ENCODE results near the gene NPLOC4. TPM values are rescaled to one million over a fixed set of nuclear protein-coding genes. Genes with fewer than 3 reads are reported as not detected.

NPLOC4 gene
- total and polyA plus RNA-seq, 12 donors, result 41.7 to 140 (median 80.3) TPM

DNA sequence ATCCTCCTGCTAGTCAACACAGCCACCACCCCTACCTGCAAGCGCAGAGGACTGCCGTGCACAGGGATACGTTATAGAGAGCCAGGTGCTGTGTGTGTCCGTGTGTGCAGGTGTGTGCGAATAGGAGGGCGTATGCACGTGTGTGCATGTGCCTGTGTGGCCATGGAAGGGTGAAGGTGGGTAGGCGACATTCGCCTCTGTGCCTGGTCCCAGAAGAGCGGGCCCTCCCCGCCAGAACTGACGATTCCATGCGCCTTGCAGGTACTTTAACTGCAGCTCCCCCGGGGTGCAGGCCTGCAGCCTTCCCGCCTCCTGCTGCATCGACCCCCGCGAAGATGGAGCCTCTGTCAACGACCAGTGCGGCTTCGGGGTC lies 10.7 kb upstream of the NPLOC4 start:
- Histone ChIP-seq H3K27me3 (peaks cover 30% of the 10 kb centered on the region), H3K36me3 (replicated peaks in 1 of 2) (no peaks in the 10 kb centered on the region), H3K27ac (no peak overlapping the region), H3K4me3 (no peak overlapping the region), H3K9me3 (replicated peaks in 1 of 3) (no peaks in the 10 kb centered on the region), H3K4me1 (replicated peaks in 1 of 2) (no peaks in the 10 kb centered on the region)
- intact Hi-C loops (cut with DNase I), result no loop called here
- 36 to 44% (median 40%) methylated on average over 12 to 21 of the region's 21 CpGs for WGBS, 4 donors
- DNase-seq, result no peak
- TF ChIP-seq POLR2A (IDR thresholded peaks at IDR 0.05), result no peak
- TF ChIP-seq, protein P1, sequence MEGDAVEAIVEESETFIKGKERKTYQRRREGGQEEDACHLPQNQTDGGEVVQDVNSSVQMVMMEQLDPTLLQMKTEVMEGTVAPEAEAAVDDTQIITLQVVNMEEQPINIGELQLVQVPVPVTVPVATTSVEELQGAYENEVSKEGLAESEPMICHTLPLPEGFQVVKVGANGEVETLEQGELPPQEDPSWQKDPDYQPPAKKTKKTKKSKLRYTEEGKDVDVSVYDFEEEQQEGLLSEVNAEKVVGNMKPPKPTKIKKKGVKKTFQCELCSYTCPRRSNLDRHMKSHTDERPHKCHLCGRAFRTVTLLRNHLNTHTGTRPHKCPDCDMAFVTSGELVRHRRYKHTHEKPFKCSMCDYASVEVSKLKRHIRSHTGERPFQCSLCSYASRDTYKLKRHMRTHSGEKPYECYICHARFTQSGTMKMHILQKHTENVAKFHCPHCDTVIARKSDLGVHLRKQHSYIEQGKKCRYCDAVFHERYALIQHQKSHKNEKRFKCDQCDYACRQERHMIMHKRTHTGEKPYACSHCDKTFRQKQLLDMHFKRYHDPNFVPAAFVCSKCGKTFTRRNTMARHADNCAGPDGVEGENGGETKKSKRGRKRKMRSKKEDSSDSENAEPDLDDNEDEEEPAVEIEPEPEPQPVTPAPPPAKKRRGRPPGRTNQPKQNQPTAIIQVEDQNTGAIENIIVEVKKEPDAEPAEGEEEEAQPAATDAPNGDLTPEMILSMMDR (IDR thresholded peaks at IDR 0.05), result no peak

DNA sequence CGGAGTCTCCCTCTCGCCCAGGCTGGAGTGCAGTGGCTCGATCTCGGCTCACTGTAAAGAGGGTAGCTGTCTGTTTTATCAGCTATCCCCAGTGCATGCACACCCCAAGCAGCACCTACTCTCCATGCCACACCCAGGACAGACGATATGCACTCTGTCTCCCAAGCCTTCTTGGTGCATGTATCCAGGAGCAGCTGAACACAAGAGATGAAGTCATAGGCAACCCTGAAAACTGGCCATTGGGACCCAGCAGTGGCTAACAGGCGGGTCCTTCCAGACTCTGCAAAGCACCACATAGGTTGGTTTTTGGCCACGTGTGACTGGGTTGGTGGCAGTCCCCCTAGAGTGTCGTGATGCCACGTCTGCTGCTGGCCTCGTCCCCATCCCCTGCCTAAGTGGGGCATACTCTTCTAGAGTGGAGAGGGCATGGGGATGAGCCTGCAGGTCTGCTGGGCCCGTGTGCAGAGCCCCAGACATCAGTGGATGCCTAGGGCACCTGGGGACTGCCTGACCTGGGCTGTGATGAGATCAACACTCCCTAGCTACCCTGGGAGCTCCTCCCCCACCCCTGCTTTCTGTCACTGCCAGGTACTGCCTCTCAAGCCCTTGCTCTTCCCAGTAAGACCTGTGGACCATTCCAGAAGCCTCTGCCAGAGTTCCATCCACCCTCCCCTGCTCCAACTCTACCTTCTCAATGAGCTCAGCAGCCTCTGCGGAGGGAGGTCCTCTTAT lies 10.1 kb upstream of the NPLOC4 start:
- no peak overlapping the region for H3K4me3 ChIP-seq
- H3K9me3 ChIP-seq (replicated peaks in 1 of 3), result no peaks in the 10 kb centered on the region
- no peak for DNase-seq
- 68 to 80% (median 74%) methylated on average over 6 to 12 of the region's 12 CpGs for WGBS, 4 donors
- H3K4me1 ChIP-seq (replicated peaks in 1 of 2), result no peaks in the 10 kb centered on the region
- H3K27ac ChIP-seq, result no peak overlapping the region
- intact Hi-C loops (cut with DNase I), result no loop called here
- H3K36me3 ChIP-seq (replicated peaks in 1 of 2), result no peaks in the 10 kb centered on the region
- TF ChIP-seq, protein P1 (IDR thresholded peaks at IDR 0.05), result no peak
- no peak for TF ChIP-seq POLR2A (IDR thresholded peaks at IDR 0.05)
- peaks cover 30% of the 10 kb centered on the region for H3K27me3 ChIP-seq

DNA sequence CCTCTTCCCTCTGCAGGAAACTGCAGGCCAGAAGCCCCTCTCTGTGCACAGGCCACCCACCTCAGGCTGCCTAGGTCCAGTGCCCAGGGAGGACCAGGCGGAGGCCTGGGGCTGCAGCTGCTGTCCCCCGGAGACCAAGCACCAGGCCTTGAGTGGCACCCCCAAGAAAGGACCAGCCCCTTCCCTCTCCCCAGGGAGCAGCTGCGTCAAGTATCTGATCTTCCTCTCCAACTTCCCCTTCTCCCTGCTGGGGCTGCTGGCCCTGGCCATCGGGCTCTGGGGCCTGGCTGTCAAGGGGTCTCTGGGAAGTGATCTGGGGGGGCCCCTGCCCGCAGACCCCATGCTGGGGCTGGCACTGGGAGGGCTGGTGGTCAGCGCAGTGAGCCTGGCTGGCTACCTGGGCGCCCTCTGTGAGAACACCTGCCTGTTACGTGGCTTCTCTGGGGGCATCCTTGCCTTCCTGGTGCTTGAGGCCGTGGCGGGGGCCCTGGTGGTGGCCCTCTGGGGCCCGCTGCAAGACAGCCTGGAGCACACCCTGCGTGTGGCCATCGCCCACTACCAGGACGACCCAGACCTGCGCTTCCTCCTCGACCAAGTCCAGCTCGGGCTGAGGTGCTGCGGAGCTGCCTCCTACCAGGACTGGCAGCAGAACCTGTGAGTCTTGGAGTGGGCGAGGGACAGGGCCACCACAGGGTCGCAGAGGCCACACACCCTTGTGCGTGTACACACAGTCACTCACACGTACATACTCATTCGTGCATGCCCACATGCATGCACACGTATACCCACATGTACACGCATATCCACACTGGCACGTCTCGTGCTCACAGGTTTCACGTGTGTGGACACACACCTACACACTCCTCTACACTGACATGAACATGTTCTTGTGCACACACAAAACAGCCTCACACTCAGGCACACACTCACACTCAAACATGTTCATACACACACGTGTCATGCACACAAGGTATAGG lies 8.4 kb upstream of the NPLOC4 start:
- H3K9me3 ChIP-seq (replicated peaks in 1 of 3), result no peaks in the 10 kb centered on the region
- intact Hi-C loops (cut with DNase I), result no loop called here
- 83 to 87% (median 86%) methylated on average over 12 to 29 of the region's 29 CpGs for WGBS, 4 donors
- TF ChIP-seq POLR2A (IDR thresholded peaks at IDR 0.05), result no peak
- TF ChIP-seq, protein P1 (IDR thresholded peaks at IDR 0.05), result no peak
- H3K27ac ChIP-seq, result no peak overlapping the region
- DNase-seq, result no peak
- no peak overlapping the region for H3K4me3 ChIP-seq
- no peaks in the 10 kb centered on the region for H3K4me1 ChIP-seq (replicated peaks in 1 of 2)
- peaks cover 29% of the 10 kb centered on the region for H3K27me3 ChIP-seq
- no peaks in the 10 kb centered on the region for H3K36me3 ChIP-seq (replicated peaks in 1 of 2)

DNA sequence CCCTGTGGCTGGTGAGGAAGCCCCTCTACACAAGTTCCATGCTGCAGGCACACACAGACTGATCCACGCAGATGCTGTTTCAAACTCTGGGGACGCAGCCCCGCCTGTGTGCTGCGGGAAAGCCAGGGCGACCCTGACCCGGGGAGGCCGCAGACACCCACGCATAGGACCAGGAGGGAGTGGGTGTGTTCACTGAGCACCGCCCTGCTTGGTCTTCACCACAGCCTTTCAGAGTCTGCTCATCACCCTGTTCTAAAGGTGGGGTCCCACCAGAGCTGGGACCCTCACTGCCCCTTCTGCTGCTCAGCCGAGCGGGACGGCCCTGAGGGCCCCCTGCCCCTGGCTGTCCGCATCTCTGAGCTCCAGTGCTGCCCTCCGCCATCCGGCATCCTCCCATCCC lies 7.6 kb upstream of the NPLOC4 start:
- 80 to 96% (median 88%) methylated on average over 4 to 15 of the region's 15 CpGs for WGBS, 4 donors
- Histone ChIP-seq H3K36me3 (replicated peaks in 1 of 2) (no peaks in the 10 kb centered on the region), H3K9me3 (replicated peaks in 1 of 3) (no peaks in the 10 kb centered on the region), H3K27ac (no peak overlapping the region), H3K27me3 (peaks cover 22% of the 10 kb centered on the region), H3K4me1 (replicated peaks in 1 of 2) (no peaks in the 10 kb centered on the region), H3K4me3 (no peak overlapping the region)
- intact Hi-C loops (cut with DNase I), result no loop called here
- TF ChIP-seq, protein P1 (IDR thresholded peaks at IDR 0.05), result no peak
- no peak for TF ChIP-seq POLR2A (IDR thresholded peaks at IDR 0.05)
- DNase-seq, result no peak
